Calu3 (cell line): ENCODE data around the gene GRIK4. TPM values are rescaled to one million over a fixed set of nuclear protein-coding genes. Genes with fewer than 3 reads are reported as not detected.

Experiments used
- BruUV-seq: library from RNA; stranded (reverse); fragments of 400-500 nt; replicated peaks from 2 replicates; lab custom pipeline; 2021; lab: Mats Ljungman, UMichigan
- CTCF ChIA-PET: fragments of 300-600 bp; sonication (Branson Sonifier 250); formaldehyde crosslinking; loops from one replicate; lab custom pipeline; 2022; ENCODE audit warnings: antibody characterized with exemption; lab: Charles Lee
- DNase-seq: peaks from one replicate; pipeline ENCODE4 v3.0.0; 2022
- H3K27ac Mint-ChIP-seq: one replicate; pipeline ENCODE4 v1.8.0; 2022; ENCODE audit warnings: mixed read lengths; ENCODE audit not compliant: unreplicated experiment
- H3K27me3 Mint-ChIP-seq: one replicate; pipeline ENCODE4 v1.8.0; 2022; ENCODE audit warnings: mixed read lengths; ENCODE audit not compliant: unreplicated experiment
- H3K36me3 Mint-ChIP-seq: one replicate; pipeline ENCODE4 v1.8.0; 2022; ENCODE audit warnings: mild to moderate bottlenecking, moderate library complexity, mixed read lengths; ENCODE audit not compliant: insufficient read depth, unreplicated experiment
- H3K4me1 Mint-ChIP-seq: one replicate; pipeline ENCODE4 v1.8.0; 2022; ENCODE audit warnings: mild to moderate bottlenecking, low read depth, mixed read lengths; ENCODE audit not compliant: unreplicated experiment
- H3K4me3 Mint-ChIP-seq: one replicate; pipeline ENCODE4 v1.8.0; 2022; ENCODE audit warnings: mild to moderate bottlenecking, low read depth, moderate library complexity, mixed read lengths; ENCODE audit not compliant: unreplicated experiment
- H3K9me3 Mint-ChIP-seq: one replicate; pipeline ENCODE4 v1.8.0; 2022; ENCODE audit warnings: low read depth, mixed read lengths; ENCODE audit not compliant: unreplicated experiment
- intact Hi-C: fragments of 100-400 bp; cut with micrococcal nuclease; formaldehyde crosslinking; loops from one replicate; pipeline ENCODE4 v1.10.0; 2022; ENCODE audit not compliant: unreplicated experiment
- total RNA-seq: library from RNA; stranded (reverse); gene quantifications from 2 replicates; pipeline ENCODE4 v1.2.3, GENCODE V29; 2022
- TF ChIP-seq, protein P1 (sequence below): fragments of 200-600 bp; IDR thresholded peaks from one replicate; pipeline ENCODE4 v1.8.0; 2022; ENCODE audit warnings: antibody characterized with exemption; ENCODE audit not compliant: unreplicated experiment

Gene GRIK4
- total RNA-seq, 1 experiment from 2014 or later: not detected

DNA sequence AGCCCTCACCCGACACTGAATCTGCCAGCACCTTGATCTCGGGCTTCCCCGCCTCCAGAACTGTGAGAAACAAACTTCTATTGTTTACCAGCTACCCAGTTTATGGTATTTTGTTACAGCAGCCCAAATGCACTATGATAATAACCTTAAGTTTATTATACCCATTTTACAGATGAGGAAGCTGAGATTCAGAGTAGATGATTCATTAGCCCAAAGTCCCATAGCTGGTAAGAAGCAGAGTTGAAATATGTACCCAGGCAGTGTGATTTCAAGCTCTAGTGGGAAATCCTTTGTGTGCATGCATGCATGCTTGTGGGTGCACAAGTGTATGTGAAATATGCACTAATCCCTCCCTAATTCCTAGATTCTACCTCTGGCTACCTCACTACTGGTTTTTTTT lies 7.9 kb downstream of the GRIK4 start:
- intact Hi-C loops: no loop called here
- DNase-seq: no peak
- Mint-ChIP-seq H3K4me3 (no peak overlapping the region), H3K27me3 (peaks cover 81% of the 10 kb centered on the region), H3K36me3 (no peaks in the 10 kb centered on the region), H3K4me1 (peaks cover 10% of the 10 kb centered on the region), H3K27ac (no peak overlapping the region), H3K9me3 (no peaks in the 10 kb centered on the region)
- no TSS peak for BruUV-seq
- CTCF ChIA-PET: no interaction called here
- TF ChIP-seq, protein P1, sequence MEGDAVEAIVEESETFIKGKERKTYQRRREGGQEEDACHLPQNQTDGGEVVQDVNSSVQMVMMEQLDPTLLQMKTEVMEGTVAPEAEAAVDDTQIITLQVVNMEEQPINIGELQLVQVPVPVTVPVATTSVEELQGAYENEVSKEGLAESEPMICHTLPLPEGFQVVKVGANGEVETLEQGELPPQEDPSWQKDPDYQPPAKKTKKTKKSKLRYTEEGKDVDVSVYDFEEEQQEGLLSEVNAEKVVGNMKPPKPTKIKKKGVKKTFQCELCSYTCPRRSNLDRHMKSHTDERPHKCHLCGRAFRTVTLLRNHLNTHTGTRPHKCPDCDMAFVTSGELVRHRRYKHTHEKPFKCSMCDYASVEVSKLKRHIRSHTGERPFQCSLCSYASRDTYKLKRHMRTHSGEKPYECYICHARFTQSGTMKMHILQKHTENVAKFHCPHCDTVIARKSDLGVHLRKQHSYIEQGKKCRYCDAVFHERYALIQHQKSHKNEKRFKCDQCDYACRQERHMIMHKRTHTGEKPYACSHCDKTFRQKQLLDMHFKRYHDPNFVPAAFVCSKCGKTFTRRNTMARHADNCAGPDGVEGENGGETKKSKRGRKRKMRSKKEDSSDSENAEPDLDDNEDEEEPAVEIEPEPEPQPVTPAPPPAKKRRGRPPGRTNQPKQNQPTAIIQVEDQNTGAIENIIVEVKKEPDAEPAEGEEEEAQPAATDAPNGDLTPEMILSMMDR: no peak

DNA sequence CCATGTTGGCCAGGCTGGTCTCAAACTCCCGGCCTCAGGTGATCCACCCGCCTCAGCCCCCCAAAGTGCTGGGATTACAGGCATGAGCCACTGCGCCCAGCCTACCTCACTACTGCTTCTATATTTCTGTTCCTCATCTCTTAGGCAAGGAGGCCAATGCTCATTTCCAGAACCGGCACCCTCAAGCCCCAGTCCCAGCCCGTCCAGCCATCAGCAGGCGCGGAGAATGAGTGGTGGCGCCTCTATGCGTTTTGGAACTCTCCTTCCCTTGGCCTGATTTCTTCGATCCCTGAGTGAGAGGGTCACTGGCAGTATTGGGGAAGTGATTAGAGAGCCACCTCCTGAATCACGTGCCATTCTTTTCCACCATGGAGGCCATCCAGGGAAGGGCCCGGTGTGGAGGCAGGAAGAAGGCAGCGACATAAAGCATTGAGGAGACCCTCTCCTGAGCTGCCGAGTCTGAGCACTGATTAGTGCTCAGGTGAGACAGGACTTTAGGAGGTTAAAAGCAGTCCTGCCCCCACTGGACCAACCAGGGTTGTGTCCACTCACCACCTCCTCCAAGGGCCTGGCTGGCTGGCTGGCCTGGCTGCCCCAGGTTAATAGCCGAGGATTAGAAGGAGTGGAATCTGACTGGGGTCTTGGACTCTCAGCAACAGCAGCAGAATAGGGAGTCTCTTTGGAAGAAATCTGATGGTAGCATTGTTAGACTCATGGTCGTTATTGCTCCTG lies 8.7 kb downstream of the GRIK4 start:
- Mint-ChIP-seq H3K4me1 (peaks cover 10% of the 10 kb centered on the region), H3K9me3 (no peaks in the 10 kb centered on the region), H3K36me3 (no peaks in the 10 kb centered on the region), H3K27ac (no peak overlapping the region), H3K4me3 (no peak overlapping the region), H3K27me3 (peaks cover 81% of the 10 kb centered on the region)
- intact Hi-C loops: no loop called here
- CTCF ChIA-PET: no interaction called here
- no TSS peak for BruUV-seq
- DNase-seq: no peak
- TF ChIP-seq, protein P1: no peak

DNA sequence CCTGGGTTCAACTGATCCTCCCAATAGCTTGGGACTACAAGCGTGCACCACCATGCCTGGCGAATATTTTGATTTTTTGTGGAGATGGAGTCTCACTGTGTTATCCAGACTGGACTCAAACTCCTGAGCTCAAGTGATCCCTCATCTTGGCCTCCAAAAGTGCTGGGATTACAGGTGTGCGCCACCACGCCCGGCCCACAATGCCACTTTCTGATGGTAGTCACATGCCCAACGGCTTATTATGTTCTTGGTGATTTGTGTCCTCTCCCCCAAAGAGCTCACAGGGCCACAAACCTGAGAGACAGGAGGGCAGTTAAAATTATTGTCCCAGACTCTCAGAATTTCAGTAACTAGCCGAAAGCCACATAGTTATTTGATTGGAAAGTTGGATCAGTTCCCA lies 9.6 kb downstream of the GRIK4 start:
- CTCF ChIA-PET: no interaction called here
- no peak overlapping the region for H3K27ac Mint-ChIP-seq
- DNase-seq: no peak
- H3K4me3 Mint-ChIP-seq: no peak overlapping the region
- TF ChIP-seq, protein P1: no peak
- no peaks in the 10 kb centered on the region for H3K9me3 Mint-ChIP-seq
- intact Hi-C loops: no loop called here
- peaks cover 76% of the 10 kb centered on the region for H3K27me3 Mint-ChIP-seq
- no TSS peak for BruUV-seq
- H3K4me1 Mint-ChIP-seq: peaks cover 10% of the 10 kb centered on the region
- H3K36me3 Mint-ChIP-seq: no peaks in the 10 kb centered on the region

DNA sequence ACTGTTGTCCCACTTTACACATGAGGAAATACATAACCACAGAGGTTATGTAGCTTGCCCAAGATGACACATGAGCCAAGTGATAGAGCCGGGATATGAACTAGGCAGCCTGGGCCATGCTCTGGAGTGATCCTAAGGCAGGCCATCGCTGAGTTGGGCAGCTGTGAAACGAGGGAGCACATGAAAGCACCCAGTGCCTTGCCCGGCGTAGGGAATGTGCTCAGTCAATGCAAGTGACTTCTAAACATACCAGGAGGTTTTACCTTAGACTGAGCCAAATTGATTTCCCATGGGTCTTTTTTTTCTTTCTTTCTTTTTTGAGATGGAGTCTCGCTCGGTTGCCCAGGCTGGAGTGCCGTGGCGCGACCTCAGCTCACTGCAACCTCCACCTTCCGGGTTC lies 10.5 kb downstream of the GRIK4 start:
- intact Hi-C loops: no loop called here
- TF ChIP-seq, protein P1: no peak
- H3K27me3 Mint-ChIP-seq: peaks cover 68% of the 10 kb centered on the region
- CTCF ChIA-PET: no interaction called here
- no peak overlapping the region for H3K4me3 Mint-ChIP-seq
- no peak for DNase-seq
- H3K4me1 Mint-ChIP-seq: peaks cover 10% of the 10 kb centered on the region
- BruUV-seq: no TSS peak
- no peaks in the 10 kb centered on the region for H3K9me3 Mint-ChIP-seq
- H3K27ac Mint-ChIP-seq: no peak overlapping the region
- H3K36me3 Mint-ChIP-seq: no peaks in the 10 kb centered on the region
